ENCODE results near the gene HSD17B3.

DNA sequence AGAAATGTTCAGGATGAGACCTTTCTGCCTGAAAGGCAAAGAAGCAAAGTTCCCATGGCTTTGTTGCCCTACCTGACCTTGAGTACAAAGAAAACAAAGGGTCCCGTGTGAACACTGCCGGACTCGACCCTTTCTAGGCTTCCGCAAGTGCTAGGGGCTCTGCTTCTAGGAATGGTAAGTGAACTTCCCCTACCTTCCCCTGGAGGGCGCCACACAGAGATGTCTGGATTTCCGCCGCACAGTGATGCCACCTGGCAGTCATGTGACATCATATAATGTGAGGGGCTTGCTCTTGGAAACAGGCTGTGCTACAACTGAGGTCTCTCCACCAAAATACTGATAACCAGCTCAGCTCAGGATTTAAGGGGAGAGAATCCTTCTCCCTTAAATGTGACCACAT, 56.6 kb downstream of the HSD17B3 start:
- TF ChIP-seq, protein P1, sequence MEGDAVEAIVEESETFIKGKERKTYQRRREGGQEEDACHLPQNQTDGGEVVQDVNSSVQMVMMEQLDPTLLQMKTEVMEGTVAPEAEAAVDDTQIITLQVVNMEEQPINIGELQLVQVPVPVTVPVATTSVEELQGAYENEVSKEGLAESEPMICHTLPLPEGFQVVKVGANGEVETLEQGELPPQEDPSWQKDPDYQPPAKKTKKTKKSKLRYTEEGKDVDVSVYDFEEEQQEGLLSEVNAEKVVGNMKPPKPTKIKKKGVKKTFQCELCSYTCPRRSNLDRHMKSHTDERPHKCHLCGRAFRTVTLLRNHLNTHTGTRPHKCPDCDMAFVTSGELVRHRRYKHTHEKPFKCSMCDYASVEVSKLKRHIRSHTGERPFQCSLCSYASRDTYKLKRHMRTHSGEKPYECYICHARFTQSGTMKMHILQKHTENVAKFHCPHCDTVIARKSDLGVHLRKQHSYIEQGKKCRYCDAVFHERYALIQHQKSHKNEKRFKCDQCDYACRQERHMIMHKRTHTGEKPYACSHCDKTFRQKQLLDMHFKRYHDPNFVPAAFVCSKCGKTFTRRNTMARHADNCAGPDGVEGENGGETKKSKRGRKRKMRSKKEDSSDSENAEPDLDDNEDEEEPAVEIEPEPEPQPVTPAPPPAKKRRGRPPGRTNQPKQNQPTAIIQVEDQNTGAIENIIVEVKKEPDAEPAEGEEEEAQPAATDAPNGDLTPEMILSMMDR (optimal IDR thresholded peaks at IDR 0.05 in 1 of 3, IDR thresholded peaks at IDR 0.05 in 1 of 3, conservative IDR thresholded peaks at IDR 0.05 in 1 of 3; ENCODE audit: extremely low read depth in 1 of 3, insufficient read depth in 2 of 3, low read length in 3 of 3) = peak in 1 of 3 experiments; percentile 41
- TF ChIP-seq EZH2 (IDR thresholded peaks at IDR 0.05; ENCODE audit: low read length) = no peak
